Activated CD8-positive, alpha-beta T cell treated with anti-CD3 and anti-CD28 coated beads for 36 hours (primary cell): ENCODE data around the gene EFCAB7. TPM values are rescaled to one million over a fixed set of nuclear protein-coding genes. Genes with fewer than 3 reads are reported as not detected.
A peak's percentile ranks its signal among the peaks of the same experiment; 100 is the strongest.
"Not testable (repeated sequence)": the region's sequence is repeated elsewhere in the genome, so short reads cannot be mapped to it uniquely, and the experiment has no call there.

ENCODE experiments used
- ATAC-seq: fragments of 200-7000 bp; cut with Tn5 transposase; one replicate; pipeline ENCODE4 v1.10.0; 2021; ENCODE audit warnings: mild to moderate bottlenecking, moderate library complexity
- CTCF ChIA-PET: fragments of 350-600 bp; sonication (Branson Sonifier 250); formaldehyde crosslinking; loops from one replicate; lab custom pipeline; 2021; ENCODE audit warnings: antibody characterized with exemption; lab: Charles Lee
- POLR2A ChIA-PET: fragments of 350-600 bp; sonication (Branson Sonifier 250); formaldehyde crosslinking; loops from one replicate; lab custom pipeline; 2021; ENCODE audit warnings: antibody characterized with exemption; lab: Charles Lee
- DNase-seq: peaks from one replicate; pipeline ENCODE4 v3.0.0-alpha.2; 2020
- H3K27ac Mint-ChIP-seq: one replicate; pipeline ENCODE4 v1.8.0; 2021; ENCODE audit warnings: mild to moderate bottlenecking, mixed read lengths
- H3K27me3 Mint-ChIP-seq: one replicate; pipeline ENCODE4 v1.8.0; 2021; ENCODE audit warnings: mixed read lengths
- H3K36me3 Mint-ChIP-seq: one replicate; pipeline ENCODE4 v1.8.0; 2021; ENCODE audit warnings: low read depth, mixed read lengths
- H3K4me1 Mint-ChIP-seq: one replicate; pipeline ENCODE4 v1.8.0; 2021; ENCODE audit warnings: low read depth, mixed read lengths
- H3K4me3 Mint-ChIP-seq: one replicate; pipeline ENCODE4 v1.8.0; 2021; ENCODE audit warnings: mild to moderate bottlenecking, moderate library complexity, mixed read lengths
- H3K9me3 Mint-ChIP-seq: one replicate; pipeline ENCODE4 v1.8.0; 2021; ENCODE audit warnings: mixed read lengths
- CTCF ChIP-seq: fragments of 200-600 bp; IDR thresholded peaks from one replicate; pipeline ENCODE4 v1.8.0; 2022; ENCODE audit warnings: antibody characterized with exemption, mild to moderate bottlenecking
- intact Hi-C: fragments of 100-400 bp; cut with micrococcal nuclease; formaldehyde crosslinking; loops from one replicate; pipeline ENCODE4 v1.10.0; 2022
- total RNA-seq, 2 experiments: library from RNA; stranded (reverse); gene quantifications; one replicate each; pipeline ENCODE4 v1.2.3, GENCODE V29; 2021

The EFCAB7 gene
- total RNA-seq, 2 experiments from 2014 or later = 6.1 to 6.8 TPM

- TF ChIP-seq CTCF = peak; percentile 55
- intact Hi-C loops = no loop called here
- no peaks in the 10 kb centered on the region for H3K27me3 Mint-ChIP-seq
- POLR2A ChIA-PET = interaction anchor here (1.3 kb wide), 1 partner anchor 34 kb away, joined by 3 read pairs; the partner anchor contains the start of genes EFCAB7 and ITGB3BP
- no peak overlapping the region for H3K4me3 Mint-ChIP-seq
- ATAC-seq = no peak
- no peak overlapping the region for H3K27ac Mint-ChIP-seq
- H3K9me3 Mint-ChIP-seq = no peaks in the 10 kb centered on the region
- peak; percentile 56 for DNase-seq
- CTCF ChIA-PET = interaction anchor here (0.6 to 2.1 kb wide), 7 partner anchors 11 to 149 kb away, joined by 3 to 10 read pairs (median 5); no protein-coding TSS in a partner anchor
- H3K36me3 Mint-ChIP-seq = peaks cover 5% of the 10 kb centered on the region
- no peaks in the 10 kb centered on the region for H3K4me1 Mint-ChIP-seq
Observed at GRCh38 chr1:63557365-63557987, 34.2 kb downstream of the EFCAB7 start.

- no peaks in the 10 kb centered on the region for H3K9me3 Mint-ChIP-seq
- ChIA-PET POLR2A (interaction anchor here (0.6 kb wide), 1 partner anchor 16 kb away, joined by 4 read pairs; no protein-coding TSS in a partner anchor), CTCF (interaction anchor here (0.7 kb wide), 1 partner anchor 760 kb away, joined by 3 read pairs; no protein-coding TSS in a partner anchor)
- no peak for DNase-seq
- H3K27me3 Mint-ChIP-seq = no peaks in the 10 kb centered on the region
- no peaks in the 10 kb centered on the region for H3K4me1 Mint-ChIP-seq
- peaks cover 9% of the 10 kb centered on the region for H3K36me3 Mint-ChIP-seq
- H3K27ac Mint-ChIP-seq = no peak overlapping the region
- no peak for ATAC-seq
- TF ChIP-seq CTCF = no peak
- H3K4me3 Mint-ChIP-seq = no peak overlapping the region
- intact Hi-C loops = no loop called here
Observed at GRCh38 chr1:63559357-63559756, 36.0 kb downstream of the EFCAB7 start.

GRCh38 chr1:63563745-63564144, 40.4 kb downstream of the EFCAB7 start:
- H3K4me3 Mint-ChIP-seq = no peak overlapping the region
- H3K27me3 Mint-ChIP-seq = no peaks in the 10 kb centered on the region
- peaks cover 20% of the 10 kb centered on the region for H3K36me3 Mint-ChIP-seq
- no peak for ATAC-seq
- intact Hi-C loops = no loop called here
- ChIA-PET POLR2A (no interaction called here), CTCF (interaction anchor here (1.2 kb wide), 1 partner anchor 14 kb away, joined by 3 read pairs; no protein-coding TSS in a partner anchor)
- TF ChIP-seq CTCF = no peak
- DNase-seq = no peak
- no peak overlapping the region for H3K27ac Mint-ChIP-seq
- H3K4me1 Mint-ChIP-seq = no peaks in the 10 kb centered on the region
- no peaks in the 10 kb centered on the region for H3K9me3 Mint-ChIP-seq

- Mint-ChIP-seq H3K4me1 (no peaks in the 10 kb centered on the region), H3K27ac (no peak overlapping the region), H3K9me3 (no peaks in the 10 kb centered on the region), H3K36me3 (peaks cover 13% of the 10 kb centered on the region), H3K4me3 (no peak overlapping the region), H3K27me3 (no peaks in the 10 kb centered on the region)
- ATAC-seq (no peak), DNase-seq (no peak)
- POLR2A ChIA-PET = no interaction called here
- CTCF ChIA-PET = interaction anchor here (1.4 kb wide), 1 partner anchor 21 kb away, joined by 3 read pairs; no protein-coding TSS in a partner anchor
- intact Hi-C loops = no loop called here
- no peak for TF ChIP-seq CTCF
Observed at GRCh38 chr1:63569068-63569467, 45.7 kb downstream of the EFCAB7 start.

GRCh38 chr1:63569640-63570316, 46.5 kb downstream of the EFCAB7 start:
- intact Hi-C loops = no loop called here
- Mint-ChIP-seq H3K27me3 (no peaks in the 10 kb centered on the region), H3K27ac (no peak overlapping the region), H3K9me3 (no peaks in the 10 kb centered on the region), H3K4me3 (no peak overlapping the region), H3K4me1 (no peaks in the 10 kb centered on the region), H3K36me3 (peaks cover 9% of the 10 kb centered on the region)
- no peak for TF ChIP-seq CTCF
- no peak for DNase-seq
- ChIA-PET POLR2A (no interaction called here), CTCF (interaction anchor here (1.4 kb wide), 1 partner anchor 20 kb away, joined by 3 read pairs; no protein-coding TSS in a partner anchor)
- no peak for ATAC-seq

GRCh38 chr1:63572686-63573085, 49.4 kb downstream of the EFCAB7 start:
- H3K27me3 Mint-ChIP-seq, POLR2A ChIA-PET, H3K4me1 Mint-ChIP-seq, intact Hi-C loops, H3K27ac Mint-ChIP-seq, ATAC-seq, H3K4me3 Mint-ChIP-seq, H3K9me3 Mint-ChIP-seq, DNase-seq, H3K36me3 Mint-ChIP-seq: not testable (repeated sequence)
- CTCF ChIA-PET = interaction anchor here (0.6 kb wide), 1 partner anchor 61 kb away, joined by 3 read pairs; no protein-coding TSS in a partner anchor

- intact Hi-C loops, ATAC-seq, POLR2A ChIA-PET: not testable (repeated sequence)
Observed at GRCh38 chr1:63574203-63574796, 51.0 kb downstream of the EFCAB7 start.

More at GRCh38 chr1:63574203-63574796, 51.0 kb downstream of the EFCAB7 start:
- not testable (repeated sequence) for DNase-seq, H3K27me3 Mint-ChIP-seq, H3K4me3 Mint-ChIP-seq, H3K4me1 Mint-ChIP-seq, H3K27ac Mint-ChIP-seq, H3K9me3 Mint-ChIP-seq, H3K36me3 Mint-ChIP-seq
- CTCF ChIA-PET = interaction anchor here (1.8 kb wide), 1 partner anchor 16 kb away, joined by 5 read pairs; no protein-coding TSS in a partner anchor
